DOHH2 (cell line): ENCODE data around the gene AMPD1.

Source experiments
- H3F3A ChIP-seq: fragments of 200-600 bp; sonication (generic), shearing (Covaris generic); 2 replicates; pipeline ENCODE4 v1.6.0; 2016; ENCODE audit warnings: antibody characterized with exemption, mild to moderate bottlenecking; ENCODE audit not compliant: control insufficient read depth, insufficient read depth
- H3K27ac ChIP-seq: fragments of 200-600 bp; sonication (generic); 2 replicates; pipeline ENCODE4 v1.5.1; 2014; ENCODE audit warnings: low read depth, mild to moderate bottlenecking, low read length, moderate library complexity
- H3K27me3 ChIP-seq: fragments of 200-600 bp; sonication (generic); 2 replicates; pipeline ENCODE4 v1.6.1; 2014; ENCODE audit warnings: mild to moderate bottlenecking, low read length, mixed read lengths; ENCODE audit not compliant: control insufficient read depth
- H3K36me3 ChIP-seq: fragments of 200-600 bp; sonication (generic); 2 replicates; pipeline ENCODE4 v1.6.1; 2014; ENCODE audit warnings: mild to moderate bottlenecking, low read length, moderate library complexity, mixed read lengths; ENCODE audit not compliant: control insufficient read depth
- H3K4me1 ChIP-seq: fragments of 200-600 bp; sonication (generic); 2 replicates; pipeline ENCODE4 v1.6.1; 2014; ENCODE audit warnings: mild to moderate bottlenecking, low read length, mixed read lengths; ENCODE audit not compliant: control insufficient read depth
- H3K4me2 ChIP-seq: fragments of 200-600 bp; sonication (generic); 2 replicates; pipeline ENCODE4 v1.6.0; 2014; ENCODE audit warnings: mild to moderate bottlenecking, low read length, moderate library complexity
- H3K4me3 ChIP-seq: fragments of 200-600 bp; sonication (generic); 2 replicates; pipeline ENCODE4 v1.5.1; 2014; ENCODE audit warnings: mild to moderate bottlenecking, low read length, mixed read lengths
- H3K79me2 ChIP-seq: fragments of 200-600 bp; sonication (generic); 2 replicates; pipeline ENCODE4 v1.6.1; 2014; ENCODE audit warnings: mild to moderate bottlenecking, low read length, mixed read lengths; ENCODE audit not compliant: control insufficient read depth
- H3K9me2 ChIP-seq: fragments of 200-600 bp; sonication (generic); replicated peaks from 2 replicates; pipeline ENCODE4 v1.6.1; 2014; ENCODE audit warnings: mild to moderate bottlenecking, low read length, mixed read lengths; ENCODE audit not compliant: control insufficient read depth
- H3K9me3 ChIP-seq: fragments of 200-600 bp; sonication (generic); 2 replicates; pipeline ENCODE4 v1.6.1; 2014; ENCODE audit warnings: antibody characterized with exemption, low read length, mixed read lengths; ENCODE audit not compliant: control insufficient read depth, insufficient read depth
- H4K20me1 ChIP-seq: fragments of 200-600 bp; sonication (generic); 2 replicates; pipeline ENCODE4 v1.6.0; 2014; ENCODE audit warnings: low read depth, mild to moderate bottlenecking, antibody characterized with exemption, low read length, moderate library complexity; ENCODE audit not compliant: control insufficient read depth, insufficient read depth
- EZH2phosphoT487 ChIP-seq: fragments of 200-600 bp; sonication (generic); IDR thresholded peaks from 2 replicates; pipeline ENCODE4 v1.6.1; 2017; ENCODE audit warnings: borderline replicate concordance, mild to moderate bottlenecking, antibody characterized with exemption, low read length, moderate library complexity, mixed read lengths
- TF ChIP-seq, protein P1 (sequence below): fragments of 200-600 bp; sonication (generic); IDR thresholded peaks from one replicate; pipeline ENCODE4 v1.5.1; 2014; ENCODE audit warnings: antibody characterized with exemption, mild to moderate bottlenecking, low read depth, low read length; ENCODE audit not compliant: poor library complexity, severe bottlenecking

AMPD1 gene

DNA sequence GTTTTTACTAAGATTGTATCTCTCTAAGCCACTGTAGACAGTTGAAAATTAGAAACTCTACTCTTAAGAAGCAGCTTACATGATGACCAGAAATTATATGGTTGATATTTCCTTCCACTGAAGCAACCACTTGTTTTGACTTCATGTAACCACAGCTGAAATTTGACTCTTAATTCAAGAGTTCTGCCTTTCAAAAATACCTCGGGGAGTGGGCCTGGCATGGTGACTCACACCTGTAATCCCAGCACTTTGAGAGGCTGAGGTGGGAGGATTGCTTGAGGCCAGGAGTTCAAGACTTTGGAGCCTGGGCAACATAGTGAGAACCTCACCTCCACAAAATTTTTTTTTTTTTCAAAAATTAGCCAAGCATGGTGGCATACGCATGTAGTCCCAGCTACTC, 4.3 kb downstream of the AMPD1 start:
- Histone ChIP-seq H3K27me3 (0 out of 2 replicates have a peak, but pooled peaks cover 2% of the 10 kb centered on the region), H3K36me3 (no peaks in the 10 kb centered on the region), H3K27ac (no peak overlapping the region), H3K4me3 (no peak overlapping the region), H3K79me2 (no peaks in the 10 kb centered on the region), H3K9me2 (no peaks in the 10 kb centered on the region), H3F3A (no peaks in the 10 kb centered on the region), H3K4me1 (no peaks in the 10 kb centered on the region), H3K9me3 (no peaks in the 10 kb centered on the region), H4K20me1 (no peaks in the 10 kb centered on the region), H3K4me2 (no peak overlapping the region)
- TF ChIP-seq EZH2phosphoT487, result no peak
- TF ChIP-seq, protein P1, sequence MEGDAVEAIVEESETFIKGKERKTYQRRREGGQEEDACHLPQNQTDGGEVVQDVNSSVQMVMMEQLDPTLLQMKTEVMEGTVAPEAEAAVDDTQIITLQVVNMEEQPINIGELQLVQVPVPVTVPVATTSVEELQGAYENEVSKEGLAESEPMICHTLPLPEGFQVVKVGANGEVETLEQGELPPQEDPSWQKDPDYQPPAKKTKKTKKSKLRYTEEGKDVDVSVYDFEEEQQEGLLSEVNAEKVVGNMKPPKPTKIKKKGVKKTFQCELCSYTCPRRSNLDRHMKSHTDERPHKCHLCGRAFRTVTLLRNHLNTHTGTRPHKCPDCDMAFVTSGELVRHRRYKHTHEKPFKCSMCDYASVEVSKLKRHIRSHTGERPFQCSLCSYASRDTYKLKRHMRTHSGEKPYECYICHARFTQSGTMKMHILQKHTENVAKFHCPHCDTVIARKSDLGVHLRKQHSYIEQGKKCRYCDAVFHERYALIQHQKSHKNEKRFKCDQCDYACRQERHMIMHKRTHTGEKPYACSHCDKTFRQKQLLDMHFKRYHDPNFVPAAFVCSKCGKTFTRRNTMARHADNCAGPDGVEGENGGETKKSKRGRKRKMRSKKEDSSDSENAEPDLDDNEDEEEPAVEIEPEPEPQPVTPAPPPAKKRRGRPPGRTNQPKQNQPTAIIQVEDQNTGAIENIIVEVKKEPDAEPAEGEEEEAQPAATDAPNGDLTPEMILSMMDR, result no peak

DNA sequence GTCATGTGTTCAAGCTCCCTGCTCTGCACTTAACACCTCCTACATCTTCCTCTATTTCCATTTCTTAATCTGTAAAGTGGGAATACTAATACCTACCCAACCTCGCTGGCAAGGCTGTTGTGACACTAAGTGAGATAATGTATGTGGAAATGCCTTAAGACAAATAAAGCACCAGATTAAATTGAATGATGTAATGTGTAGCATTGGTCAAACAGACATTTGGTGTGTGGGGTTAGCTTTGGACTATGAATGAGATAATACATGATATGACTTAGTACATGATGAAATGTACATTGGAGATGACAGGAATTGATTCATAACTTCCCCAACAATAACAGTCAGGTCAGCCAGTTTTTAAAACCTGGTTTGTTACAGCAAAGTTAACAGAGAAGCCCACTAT, 5.2 kb downstream of the AMPD1 start:
- Histone ChIP-seq H3K4me3 (no peak overlapping the region), H3K9me3 (no peaks in the 10 kb centered on the region), H3K79me2 (no peaks in the 10 kb centered on the region), H3F3A (no peaks in the 10 kb centered on the region), H4K20me1 (no peaks in the 10 kb centered on the region), H3K4me1 (no peaks in the 10 kb centered on the region), H3K9me2 (no peaks in the 10 kb centered on the region), H3K36me3 (no peaks in the 10 kb centered on the region), H3K4me2 (no peak overlapping the region), H3K27me3 (0 out of 2 replicates have a peak, but pooled peaks cover 2% of the 10 kb centered on the region), H3K27ac (no peak overlapping the region)
- TF ChIP-seq EZH2phosphoT487, result no peak
- TF ChIP-seq, protein P1, result no peak

DNA sequence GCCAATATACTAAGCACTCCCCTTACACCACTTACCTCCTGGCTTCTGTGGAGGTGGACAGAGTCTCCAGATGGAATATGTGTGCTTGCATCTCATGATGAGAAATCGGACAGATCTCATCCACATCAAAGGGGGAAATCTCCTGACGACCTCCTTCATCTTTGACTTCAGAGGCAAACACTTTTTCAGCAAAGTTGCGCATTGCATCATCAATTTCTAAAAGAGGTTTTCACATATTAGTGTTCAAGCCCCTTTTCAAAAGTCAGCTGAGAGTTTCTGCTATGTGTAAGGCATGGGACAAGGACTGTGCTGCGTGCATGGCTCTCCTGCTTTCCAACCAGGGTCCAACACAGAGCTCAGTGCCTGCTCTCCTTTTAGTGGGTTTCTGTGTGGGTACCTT, 6.8 kb downstream of the AMPD1 start:
- H3K27ac ChIP-seq, result no peak overlapping the region
- no peaks in the 10 kb centered on the region for H3K79me2 ChIP-seq
- no peak overlapping the region for H3K4me2 ChIP-seq
- H3K27me3 ChIP-seq, result 0 out of 2 replicates have a peak, but pooled peaks cover 2% of the 10 kb centered on the region
- TF ChIP-seq, protein P1, result no peak
- TF ChIP-seq EZH2phosphoT487, result no peak
- H3K4me3 ChIP-seq, result no peak overlapping the region
- no peaks in the 10 kb centered on the region for H4K20me1 ChIP-seq
- H3K9me3 ChIP-seq, result no peaks in the 10 kb centered on the region
- H3K9me2 ChIP-seq, result no peaks in the 10 kb centered on the region
- no peaks in the 10 kb centered on the region for H3K4me1 ChIP-seq
- H3F3A ChIP-seq, result no peaks in the 10 kb centered on the region
- H3K36me3 ChIP-seq, result no peaks in the 10 kb centered on the region

DNA sequence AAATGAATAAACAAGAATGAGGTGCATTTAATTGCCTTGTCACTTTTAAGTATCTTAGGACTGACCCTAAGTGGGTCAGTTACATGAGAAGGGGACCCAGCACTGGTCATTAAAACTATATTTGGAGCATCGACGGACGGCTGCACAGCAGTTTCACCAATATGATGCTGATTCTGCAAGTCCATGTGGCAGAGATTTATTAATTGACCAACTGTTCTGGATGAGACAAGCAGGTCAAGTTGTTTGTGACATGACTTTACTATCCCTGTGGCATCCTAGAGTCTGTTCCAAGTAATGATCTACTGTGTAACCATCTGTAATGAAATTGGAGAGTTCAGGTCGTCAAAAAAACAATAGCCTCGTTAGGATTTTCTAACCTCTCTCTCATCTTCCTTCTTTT, 9.5 kb downstream of the AMPD1 start:
- Histone ChIP-seq H3K27me3 (0 out of 2 replicates have a peak, but pooled peaks cover 2% of the 10 kb centered on the region), H3K9me2 (no peaks in the 10 kb centered on the region), H3K27ac (no peak overlapping the region), H3K4me1 (no peaks in the 10 kb centered on the region), H3K36me3 (no peaks in the 10 kb centered on the region), H3K4me3 (no peak overlapping the region), H3K4me2 (no peak overlapping the region), H3K79me2 (no peaks in the 10 kb centered on the region), H4K20me1 (no peaks in the 10 kb centered on the region), H3F3A (no peaks in the 10 kb centered on the region), H3K9me3 (no peaks in the 10 kb centered on the region)
- TF ChIP-seq EZH2phosphoT487, result no peak
- TF ChIP-seq, protein P1, result no peak
